Endothelial cell of umbilical vein (primary cell): ENCODE results near the gene HACD3.

ENCODE experiments used
- CTCF ChIP-seq, 2 donors: IDR thresholded peaks; 1 replicate in 1 of 2; 2 replicates in 1 of 2; pipeline ENCODE4 v1.5.1; 2011; ENCODE audit warnings: low read length in 2 of 2, mild to moderate bottlenecking in 2 of 2, moderate library complexity in 2 of 2, control low read depth in 1 of 2, inconsistent platforms in 1 of 2, low read depth in 1 of 2; ENCODE audit not compliant: insufficient read depth in 1 of 2; ENCODE audit errors: extremely low read depth in 1 of 2
- EZH2 ChIP-seq: IDR thresholded peaks from 2 replicates; pipeline ENCODE4 v1.6.1; 2012; ENCODE audit warnings: borderline replicate concordance, low read depth, mild to moderate bottlenecking, moderate library complexity, low read length, inconsistent platforms; ENCODE audit not compliant: severe bottlenecking
- JUN ChIP-seq: IDR thresholded peaks from 2 replicates; pipeline ENCODE4 v1.6.1; 2011; ENCODE audit warnings: borderline replicate concordance, low read depth; ENCODE audit not compliant: insufficient read length, insufficient read depth
- POLR2A ChIP-seq: IDR thresholded peaks from 2 replicates; pipeline ENCODE4 v1.6.1; 2012; ENCODE audit warnings: low read depth, mild to moderate bottlenecking, control low read depth, low read length

- TF ChIP-seq CTCF (IDR thresholded peaks at IDR 0.05; ENCODE audit: extremely low read depth in 1 of 2, insufficient read depth in 1 of 2, low read depth in 1 of 2, low read length in 2 of 2) (no peak), JUN (no peak), EZH2 (no peak), POLR2A (no peak)
These were observed 47.1 kb downstream of the HACD3 start for GRCh38 chr15:65577129-65577996.
